ENCODE measurements around the gene NOX1.

The NOX1 gene

GRCh38 chrX:100874325-100874724 lies at the start of gene NOX1:
Gene NOX1, minus strand, starts transcription at chrX:100874359. Its CDS starts 220 bp downstream, at chrX:100874139.
- DNase-seq (ENCODE audit: insufficient read length, low spot score) (no peak), FAIRE-seq (peak; percentile 39)

DNA sequence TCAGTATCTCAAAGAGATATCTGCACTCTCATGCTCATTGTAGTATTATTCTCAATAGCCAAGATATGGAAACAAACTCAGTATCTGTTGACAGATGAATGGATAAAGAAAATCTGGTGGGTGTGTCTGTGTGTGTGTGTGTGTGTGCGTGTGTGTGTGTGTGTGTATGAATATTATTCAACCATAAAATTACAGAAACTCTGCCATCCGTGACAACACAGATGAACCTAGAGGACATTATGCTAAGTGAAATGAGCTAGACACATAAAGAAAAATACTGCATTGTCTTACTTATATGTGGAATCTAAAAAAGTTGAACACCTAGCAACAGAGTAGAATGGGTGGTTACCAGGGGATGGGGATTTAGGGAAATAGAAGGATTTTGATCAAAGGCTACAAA lies 41.4 kb upstream of the NOX1 start:
- FAIRE-seq (no peak), DNase-seq (ENCODE audit: insufficient read length, low spot score) (no peak)

- FAIRE-seq, result no peak
- no peak for DNase-seq (ENCODE audit: insufficient read length, low spot score)
These were observed 39.0 kb upstream of the NOX1 start for GRCh38 chrX:100913111-100913510.

GRCh38 chrX:100911731-100912130 lies 37.6 kb upstream of the NOX1 start:
- no peak for DNase-seq (ENCODE audit: insufficient read length, low spot score)
- no peak for FAIRE-seq

DNA sequence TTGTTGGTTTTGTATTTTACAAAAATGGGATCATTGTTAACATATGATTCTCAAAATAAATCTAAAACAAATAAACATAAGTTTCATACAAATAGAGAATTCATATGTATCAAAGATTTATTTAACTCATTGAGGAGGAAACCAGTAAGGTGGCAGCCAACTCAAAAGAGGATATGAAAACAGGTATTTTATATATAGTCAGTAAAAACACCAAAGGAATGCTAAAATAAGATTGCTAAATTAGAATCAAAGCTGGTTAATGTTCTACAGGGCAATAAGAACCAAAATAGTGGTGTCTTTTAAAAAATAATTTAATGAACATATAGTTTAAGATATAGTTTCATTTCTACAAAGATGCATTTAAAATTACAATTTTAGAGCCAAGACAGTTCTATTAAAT lies 31.5 kb upstream of the NOX1 start:
- DNase-seq (ENCODE audit: insufficient read length, low spot score) (no peak), FAIRE-seq (no peak)

GRCh38 chrX:100904433-100904832 lies 30.3 kb upstream of the NOX1 start:
- DNase-seq (ENCODE audit: insufficient read length, low spot score) (no peak), FAIRE-seq (no peak)

DNA sequence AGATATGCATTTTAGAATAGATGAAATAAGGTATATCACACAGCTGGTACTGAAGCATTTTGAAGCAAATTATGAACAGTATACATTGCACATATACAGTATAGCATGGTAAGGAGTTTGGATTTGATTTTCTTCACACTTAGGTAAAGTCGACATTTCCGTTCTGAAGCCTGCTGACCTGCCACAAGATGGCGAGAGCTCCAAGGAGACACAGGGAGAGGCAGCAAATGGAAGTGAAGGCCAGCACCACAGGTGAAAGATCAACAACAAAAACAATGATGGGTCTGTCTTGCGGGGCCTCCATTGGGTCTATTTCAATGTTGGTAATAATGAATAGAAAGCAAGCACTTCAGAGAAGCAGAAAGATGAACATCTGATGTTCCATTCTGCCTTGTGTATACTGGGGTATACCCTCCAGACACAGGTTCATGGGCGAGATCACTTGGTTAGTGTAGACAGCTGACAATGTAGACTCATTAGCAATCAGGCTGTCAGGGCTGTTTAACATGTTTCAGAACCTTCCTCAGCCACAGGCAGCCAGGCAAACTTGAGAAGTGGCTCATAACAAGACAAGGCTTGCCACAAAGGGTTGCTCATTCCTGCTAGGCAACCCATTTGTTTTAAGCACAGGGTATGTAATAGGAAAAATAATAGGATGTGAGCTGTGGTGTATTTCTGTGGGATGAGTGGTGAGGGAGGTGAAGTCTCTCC lies 21.4 kb upstream of the NOX1 start:
- DNase-seq (ENCODE audit: insufficient read length, low spot score) (no peak), FAIRE-seq (peak; percentile 89)

- DNase-seq (ENCODE audit: insufficient read length, low spot score), result no peak
- no peak for FAIRE-seq
These were observed 9.5 kb upstream of the NOX1 start for GRCh38 chrX:100883654-100884053.

GRCh38 chrX:100880368-100880767 lies 6.2 kb upstream of the NOX1 start:
- FAIRE-seq, result no peak
- no peak for DNase-seq (ENCODE audit: insufficient read length, low spot score)

DNA sequence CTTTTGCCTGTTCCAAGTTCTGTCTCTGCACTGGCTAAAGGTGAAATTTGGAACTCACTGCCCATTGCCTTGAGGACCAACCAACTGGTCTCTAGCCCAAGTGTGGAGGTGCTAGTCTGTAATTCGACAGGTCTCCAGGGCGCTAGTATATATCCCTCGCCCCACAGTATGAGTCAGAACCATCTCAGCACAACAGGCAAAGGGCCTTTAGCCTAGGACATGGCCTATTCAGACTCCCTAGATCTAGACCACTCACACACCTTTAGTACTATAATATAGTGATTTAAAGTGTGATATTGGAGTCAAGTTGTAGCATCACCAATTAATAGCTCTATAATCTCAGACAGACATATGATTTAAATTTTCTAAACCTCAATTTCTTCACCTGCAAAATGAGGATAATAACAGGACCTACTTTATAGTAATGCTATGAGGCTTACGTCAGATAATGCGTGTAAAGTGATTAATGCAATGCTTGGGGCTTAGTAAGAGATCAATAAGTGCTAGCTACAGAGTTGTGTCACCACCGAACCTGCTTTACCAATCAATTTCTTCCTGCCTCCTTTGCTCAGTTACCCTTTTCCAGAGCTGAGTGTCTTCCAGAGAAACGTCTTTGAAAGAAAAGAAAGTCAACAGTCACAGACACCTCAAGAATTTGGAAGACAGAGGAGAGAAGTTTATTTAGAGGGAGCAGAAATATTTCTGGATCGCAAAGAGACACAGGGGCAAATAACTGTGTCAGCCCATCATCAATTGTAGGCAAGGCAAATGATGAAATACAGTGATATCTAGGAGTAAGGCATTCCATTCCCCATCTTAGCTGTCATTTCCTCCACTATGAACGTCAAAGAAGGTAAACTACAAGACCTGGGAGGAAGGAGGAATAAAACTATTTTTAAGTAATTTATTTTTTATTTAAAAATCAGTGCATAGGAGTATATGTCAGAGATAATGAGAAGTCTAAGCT lies 2.3 kb downstream of the NOX1 start:
- DNase-seq (ENCODE audit: insufficient read length, low spot score), result no peak
- FAIRE-seq, result no peak

DNA sequence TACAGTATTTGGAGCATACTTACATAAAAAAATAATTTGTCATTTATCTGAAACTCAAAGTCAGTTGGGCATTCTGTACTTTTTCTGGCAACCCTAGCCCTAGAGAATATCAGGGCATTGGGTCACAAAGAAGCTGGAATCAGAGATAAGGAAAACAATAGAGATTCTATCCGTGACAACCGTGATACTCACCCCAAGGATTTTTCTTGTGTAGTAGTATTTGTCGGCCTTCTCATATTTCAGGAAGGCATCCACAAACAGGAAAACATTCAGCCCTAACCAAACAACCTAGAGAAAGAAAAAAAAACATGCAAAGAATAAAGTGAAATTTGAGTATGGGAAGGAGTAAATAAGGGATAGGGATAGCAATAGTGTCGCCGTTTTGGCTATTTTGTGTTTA lies 3.6 kb downstream of the NOX1 start:
- no peak for FAIRE-seq
- DNase-seq (ENCODE audit: insufficient read length, low spot score), result no peak

- FAIRE-seq, result no peak
- no peak for DNase-seq (ENCODE audit: insufficient read length, low spot score)
These were observed 5.9 kb downstream of the NOX1 start for GRCh38 chrX:100868273-100868672.

GRCh38 chrX:100864657-100865391 lies 9.3 kb downstream of the NOX1 start:
- DNase-seq (ENCODE audit: insufficient read length, low spot score), result no peak
- FAIRE-seq, result no peak

- DNase-seq (ENCODE audit: insufficient read length, low spot score) (no peak), FAIRE-seq (no peak)
These were observed 10.8 kb downstream of the NOX1 start for GRCh38 chrX:100863326-100863864.

- DNase-seq (ENCODE audit: insufficient read length, low spot score) (no peak), FAIRE-seq (no peak)
These were observed 21.3 kb downstream of the NOX1 start for GRCh38 chrX:100852810-100853209.

DNA sequence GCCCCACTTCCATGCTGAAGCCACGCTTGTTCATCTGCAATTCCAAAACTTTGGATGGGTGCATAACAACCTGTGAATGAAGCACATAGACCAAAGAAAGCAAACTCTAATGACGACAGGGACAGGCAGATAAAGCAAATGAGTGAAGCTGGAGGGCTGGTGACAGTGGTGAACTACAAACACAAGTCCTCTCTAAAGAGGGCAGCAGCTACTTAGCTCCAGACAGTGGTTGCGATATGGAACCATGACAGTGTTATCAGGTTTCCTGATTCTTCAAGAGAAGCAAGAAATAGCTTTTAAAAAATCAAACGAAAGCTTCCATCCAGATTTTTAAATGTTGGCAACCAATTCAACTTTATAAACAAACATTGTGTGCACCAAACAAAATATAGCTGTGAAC lies 23.8 kb downstream of the NOX1 start:
- FAIRE-seq, result no peak
- DNase-seq (ENCODE audit: insufficient read length, low spot score), result no peak

GRCh38 chrX:100831219-100831946 lies 42.8 kb downstream of the NOX1 start:
- DNase-seq (ENCODE audit: insufficient read length, low spot score), result no peak
- peak; percentile 71 for FAIRE-seq

- FAIRE-seq, result peak; percentile 71
These were observed 43.6 kb downstream of the NOX1 start for GRCh38 chrX:100830547-100830946.

DNA sequence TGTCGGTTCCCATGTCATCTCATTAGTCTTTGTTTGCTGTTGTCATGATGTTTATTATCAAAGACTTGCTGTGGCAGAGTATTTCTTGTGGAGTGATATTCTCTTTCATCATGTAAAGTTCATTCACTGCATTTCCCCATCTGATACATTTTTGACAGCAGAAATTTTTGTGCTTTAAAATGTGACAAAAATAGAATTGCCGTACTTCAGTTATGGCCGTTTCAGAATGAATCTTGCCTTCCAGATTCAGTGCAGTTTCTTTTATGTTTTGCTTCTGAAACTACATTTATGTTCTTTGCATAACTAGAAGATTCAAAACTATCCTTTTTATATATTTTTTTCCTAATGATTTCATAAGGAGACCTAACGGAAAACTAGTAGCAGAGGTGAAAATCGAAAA lies 44.0 kb downstream of the NOX1 start:
- no peak for DNase-seq (ENCODE audit: insufficient read length, low spot score)
- FAIRE-seq, result peak; percentile 71

More at GRCh38 chrX:100830547-100830946, 43.6 kb downstream of the NOX1 start:
- DNase-seq (ENCODE audit: insufficient read length, low spot score), result no peak

DNA sequence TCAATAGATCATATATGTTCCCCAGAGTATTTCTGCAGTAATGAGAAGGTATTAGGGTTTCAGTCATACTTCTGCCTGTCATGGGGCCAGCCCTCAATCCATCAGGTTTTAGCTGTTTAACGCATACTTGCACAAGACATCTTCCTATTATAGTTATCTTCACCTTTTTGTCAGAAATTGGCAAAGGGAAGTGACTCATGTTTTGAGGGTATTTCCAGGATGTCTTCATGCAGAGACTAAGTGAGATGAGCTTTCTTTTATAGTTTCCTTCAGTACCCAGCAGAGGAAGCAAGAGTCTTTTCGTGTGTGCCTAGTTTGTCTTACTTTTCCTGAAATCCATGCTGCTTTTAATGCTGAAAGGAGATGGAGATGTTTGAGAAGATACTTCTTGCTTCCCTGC lies 44.4 kb downstream of the NOX1 start:
- FAIRE-seq, result no peak
- no peak for DNase-seq (ENCODE audit: insufficient read length, low spot score)
